Measurements from ENCODE around the gene MTHFR. TPM values are rescaled to one million over a fixed set of nuclear protein-coding genes. Genes with fewer than 3 reads are reported as not detected.

The MTHFR gene
- total and polyA plus RNA-seq, 2 of the 8 experiments (the other 6 are each of a cell fraction or from before 2014, with no cell fraction given): 8.7 to 18.5 TPM

- Histone ChIP-seq H3K56ac (replicated peaks; ENCODE audit: insufficient read length, low read depth, low read length) (peak within 1 kb of the TSS; percentile 82), H2BK15ac (ENCODE audit: low read length) (peak within 1 kb of the TSS; percentile 97; the same call in 1 of the 2 replicates), H3K27ac (ENCODE audit: low read depth, low read length) (peak within 1 kb of the TSS; percentile 83), H4K20me1 (replicated peaks in 1 of 2; ENCODE audit: control insufficient read depth in 1 of 2, insufficient read depth in 2 of 2, low read length in 2 of 2) (no peaks in the 10 kb centered on the region), H3K27me3 (replicated peaks in 1 of 4; ENCODE audit: control insufficient read depth in 3 of 4, extremely low read depth in 1 of 4, insufficient read depth in 3 of 4, low read length in 3 of 4) (no peaks in the 10 kb centered on the region), H3K9ac (replicated peaks in 1 of 4; ENCODE audit: extremely low read depth in 1 of 4, low read depth in 3 of 4, low read length in 3 of 4) (peak within 1 kb of the TSS in 3 of 4 experiments; percentile 58 to 75 (median 75); a peak in 6 of 7 replicates), H3K9me3 (ENCODE audit: insufficient read depth in 2 of 2, low read depth in 1 of 2, low read length in 1 of 2) (no peaks in the 10 kb centered on the region), H2AFZ (ENCODE audit: low read length) (peak within 1 kb of the TSS; percentile 59), H3K4me2 (ENCODE audit: insufficient read depth in 1 of 2, low read depth in 2 of 2, low read length in 2 of 2) (peak within 1 kb of the TSS; percentile 96), H3K79me1 (ENCODE audit: low read depth, low read length) (0 out of 2 replicates have a peak, but pooled peaks cover 2% of the 10 kb centered on the region), H3K18ac (ENCODE audit: extremely low read depth, low read length) (peak within 1 kb of the TSS; percentile 93), H3K79me2 (ENCODE audit: control insufficient read depth in 1 of 2, insufficient read depth in 2 of 2, low read length in 2 of 2) (peaks cover 0 to 9% of the 10 kb centered on the region in 2 experiments; a peak in 1 of 4 replicates), H3K14ac (ENCODE audit: insufficient read length) (no peak within 1 kb of the TSS), H3K23me2 (ENCODE audit: low read depth, low read length) (peaks cover 10% of the 10 kb centered on the region), H2BK5ac (ENCODE audit: low read depth, low read length) (peak within 1 kb of the TSS; percentile 98), H2BK20ac (ENCODE audit: low read length) (peak within 1 kb of the TSS; percentile 97; the same call in 1 of the 2 replicates), H3K4me1 (replicated peaks in 1 of 4; ENCODE audit: control insufficient read depth in 3 of 4, insufficient read depth in 4 of 4, low read length in 3 of 4) (peaks cover 10 to 39% (median 13%) of the 10 kb centered on the region in 4 experiments), H4K5ac (ENCODE audit: insufficient read length, low read depth, low read length) (peak within 1 kb of the TSS; percentile 97), H3K36me3 (ENCODE audit: control insufficient read depth in 2 of 4, insufficient read depth in 4 of 4, low read length in 3 of 4) (no peaks in the 10 kb centered on the region), H2BK12ac (ENCODE audit: low read depth, low read length) (peak within 1 kb of the TSS; percentile 77), H3K23ac (ENCODE audit: insufficient read length) (no peak within 1 kb of the TSS), H2BK120ac (replicated peaks; ENCODE audit: low read depth, low read length) (peak within 1 kb of the TSS; percentile 37), H2AK5ac (ENCODE audit: low read depth, low read length) (peak within 1 kb of the TSS; percentile 44; the same call in 1 of the 2 replicates), H4K8ac (ENCODE audit: extremely low read depth, insufficient read depth, low read length) (peak within 1 kb of the TSS; percentile 90), H4K91ac (replicated peaks; ENCODE audit: insufficient read length, low read length) (peak within 1 kb of the TSS; percentile 94), H3K4ac (replicated peaks; ENCODE audit: insufficient read length, low read depth, low read length) (peak within 1 kb of the TSS; percentile 99), H3K4me3 (ENCODE audit: extremely low read depth in 1 of 4, insufficient read depth in 2 of 4, low read depth in 3 of 4, low read length in 4 of 4) (peak within 1 kb of the TSS; percentile 58 to 86 (median 80))
- FAIRE-seq: no peak
- POLR2A ChIA-PET (ENCODE audit: partially characterized antibody): interaction anchor here (0.5 to 5.1 kb wide), 34 partner anchors 10 to 258 kb away, joined by 3 to 35 read pairs (median 5); partner anchors contain the start of genes C1orf167, DISP3, DRAXIN and FBXO2
- CTCF ChIA-PET (ENCODE audit: partially characterized antibody): interaction anchor here (1.0 to 3.6 kb wide), 12 partner anchors 10 to 231 kb away, joined by 3 to 21 read pairs (median 4); partner anchors contain the start of gene FBXO6
- DNase-seq (ENCODE audit: low read depth in 1 of 2, low spot score in 2 of 2): peak; percentile 79 to 96
- 2% methylated on average over 42 of the region's 59 CpGs; no CpG with 5 or more reads in 1 of the 2 experiments for WGBS, 2 experiments (ENCODE audit: extremely low coverage in 1 of 2, insufficient coverage in 1 of 2, insufficient read length in 1 of 2, insufficient replicate concordance in 2 of 2, low coverage in 1 of 2, low lambda C conversion rate in 2 of 2, missing lambda C conversion rate in 1 of 2)
- peak; percentile 20; the same call in 1 of the 2 replicates for TF ChIP-seq TAF1 (IDR thresholded peaks at IDR 0.05; ENCODE audit: low read depth, low read length)
- peak; percentile 35 for TF ChIP-seq TAF7 (optimal IDR thresholded peaks at IDR 0.05; ENCODE audit: borderline replicate concordance, low read depth, low read length)
- TF ChIP-seq JUND (IDR thresholded peaks at IDR 0.05; ENCODE audit: low read length): no peak
- TF ChIP-seq NANOG (IDR thresholded peaks at IDR 0.05; ENCODE audit: insufficient read depth, low read depth, low read length, poor library complexity, severe bottlenecking): peak; percentile 35
- peak; percentile 61; the same call in 1 of the 2 replicates for TF ChIP-seq SP4 (IDR thresholded peaks at IDR 0.05; ENCODE audit: low read length)
- peak; percentile 46; the same call in 1 of the 2 replicates for TF ChIP-seq FOSL1 (IDR thresholded peaks at IDR 0.05; ENCODE audit: insufficient read depth, low read depth, low read length)
- 0 out of 2 replicates have a peak, but pooled peaks have one; percentile 14 for TF ChIP-seq SRF (IDR thresholded peaks at IDR 0.05; ENCODE audit: low read depth, low read length)
- TF ChIP-seq ATF3 (IDR thresholded peaks at IDR 0.05; ENCODE audit: insufficient read depth, low read depth, low read length): peak; percentile 95
- no peak for TF ChIP-seq MAFK (IDR thresholded peaks at IDR 0.05; ENCODE audit: low read depth, low read length)
- no peak for TF ChIP-seq ZNF274 (IDR thresholded peaks at IDR 0.05; ENCODE audit: borderline replicate concordance, extremely low read depth, low read length)
These were observed 69.7 kb downstream of the MTHFR start, which contains the start of gene AGTRAP for GRCh38 chr1:11735854-11736745. Gene AGTRAP (plus strand): TSS chr1:11736136. CDS start chr1:11736209, 73 bp downstream.

Data from H1 (cell line).